Measurements from ENCODE around the gene CREG1. TPM values are rescaled to one million over a fixed set of nuclear protein-coding genes. Genes with fewer than 3 reads are reported as not detected.

Gene CREG1
- polyA plus RNA-seq, 3 donors, result 109 to 123 (median 114) TPM

Other genes starting within 250 kb of the CREG1 start
- gene CD247, start 35.2 kb downstream of the CREG1 start, polyA plus RNA-seq (ENCODE audit: insufficient read length in 3 of 3), result under 1 TPM; 0.31 to 0.83 (median 0.44) TPM
- 10 to 100 TPM; 10.3 to 14.1 (median 13.0) TPM for gene RCSD1, start 76.5 kb upstream of the CREG1 start, polyA plus RNA-seq (ENCODE audit: insufficient read length in 3 of 3)
- gene MPZL1, start 168.2 kb upstream of the CREG1 start, polyA plus RNA-seq (ENCODE audit: insufficient read length in 3 of 3), result 100 to 1,000 TPM; 108 to 128 (median 114) TPM